Measurements from ENCODE around the gene TSEN34.
"Not testable (repeated sequence)": the region's sequence is repeated elsewhere in the genome, so short reads cannot be mapped to it uniquely, and the experiment has no call there.

TSEN34 gene

DNA sequence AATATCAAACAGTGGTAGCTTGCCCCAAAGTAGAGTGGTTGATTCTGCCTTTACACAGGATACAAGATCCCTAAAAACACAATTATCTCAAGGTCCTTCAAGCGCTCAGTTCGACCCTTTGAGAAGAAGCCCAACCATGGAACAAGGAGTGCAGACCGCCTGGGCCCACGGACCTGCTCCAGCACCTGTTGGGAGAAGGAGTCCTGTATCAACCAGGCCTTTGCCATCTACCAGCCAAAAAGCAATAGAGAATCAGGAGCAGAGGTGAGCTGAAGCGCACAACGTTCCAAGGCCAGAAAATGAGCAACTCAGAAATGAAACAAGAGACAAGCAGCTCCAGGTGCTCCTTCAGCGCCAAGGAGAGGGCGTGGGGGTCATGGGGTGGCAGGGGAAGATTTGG is 38.0 kb downstream of the TSEN34 start:
- Histone ChIP-seq H3K4me2 (ENCODE audit: low read length) (no peak overlapping the region), H3K9ac (ENCODE audit: low read length) (no peak overlapping the region), H3K4me3 (ENCODE audit: low read length) (no peak overlapping the region), H3K79me2 (ENCODE audit: control insufficient read depth, insufficient read depth, low read length) (no peaks in the 10 kb centered on the region), H2BK5ac (ENCODE audit: low read length) (no peak overlapping the region), H2AK5ac (ENCODE audit: low read length) (no peak overlapping the region), H3K23ac (ENCODE audit: low read length) (no peak overlapping the region), H3K4ac (ENCODE audit: low read depth, low read length) (no peak overlapping the region), H3K79me1 (ENCODE audit: low read length) (no peaks in the 10 kb centered on the region), H2BK120ac (ENCODE audit: low read depth, low read length) (no peak overlapping the region), H3K4me1 (ENCODE audit: control insufficient read depth, low read depth, low read length) (no peaks in the 10 kb centered on the region), H3K18ac (ENCODE audit: low read length) (no peak overlapping the region), H2BK15ac (replicated peaks; ENCODE audit: low read depth) (no peak overlapping the region), H3K36me3 (ENCODE audit: control insufficient read depth, insufficient read depth, low read length) (no peaks in the 10 kb centered on the region), H3K27me3 (ENCODE audit: insufficient read depth, low read length, poor library complexity) (no peaks in the 10 kb centered on the region), H3K56ac (ENCODE audit: low read length) (no peak overlapping the region), H4K8ac (ENCODE audit: low read depth, low read length) (no peak overlapping the region), H3K27ac (ENCODE audit: low read depth, low read length) (no peak overlapping the region), H4K5ac (ENCODE audit: low read length) (no peak overlapping the region)
- no CpG with 5 or more reads among the region's 8 CpGs for WGBS (ENCODE audit: extremely low coverage, insufficient coverage, low lambda C conversion rate)
- no peak for DNase-seq

DNA sequence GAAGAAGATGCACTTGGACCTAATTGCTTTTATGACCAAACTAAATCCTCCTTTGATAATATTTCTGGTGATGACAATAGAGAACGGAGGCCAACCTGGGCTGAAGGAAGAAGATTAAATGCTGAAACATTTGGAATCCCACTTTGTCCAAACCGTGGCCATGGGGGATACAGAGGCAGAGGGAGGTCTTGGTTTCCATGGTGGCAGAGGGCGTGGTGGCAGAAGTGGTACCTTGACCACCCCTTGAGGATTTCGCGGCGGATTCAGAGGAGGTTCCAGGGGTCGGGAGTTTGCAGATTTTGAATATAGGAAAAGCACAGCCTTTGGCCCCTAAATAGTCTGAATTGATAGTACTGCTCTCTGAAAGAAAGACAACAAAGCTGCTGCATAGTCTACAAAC is 38.9 kb downstream of the TSEN34 start:
- no peak overlapping the region for H3K23ac ChIP-seq (ENCODE audit: low read length)
- H4K8ac ChIP-seq (ENCODE audit: low read depth, low read length) = no peak overlapping the region
- no peak overlapping the region for H2AK5ac ChIP-seq (ENCODE audit: low read length)
- no peak overlapping the region for H2BK15ac ChIP-seq (replicated peaks; ENCODE audit: low read depth)
- H3K9ac ChIP-seq (ENCODE audit: low read length) = no peak overlapping the region
- H3K4ac ChIP-seq (ENCODE audit: low read depth, low read length) = no peak overlapping the region
- no peaks in the 10 kb centered on the region for H3K27me3 ChIP-seq (ENCODE audit: insufficient read depth, low read length, poor library complexity)
- no peaks in the 10 kb centered on the region for H3K79me2 ChIP-seq (ENCODE audit: control insufficient read depth, insufficient read depth, low read length)
- no peak overlapping the region for H3K18ac ChIP-seq (ENCODE audit: low read length)
- no peak overlapping the region for H3K27ac ChIP-seq (ENCODE audit: low read depth, low read length)
- H3K79me1 ChIP-seq (ENCODE audit: low read length) = no peaks in the 10 kb centered on the region
- H3K36me3 ChIP-seq (ENCODE audit: control insufficient read depth, insufficient read depth, low read length) = no peaks in the 10 kb centered on the region
- DNase-seq = no peak
- H2BK5ac ChIP-seq (ENCODE audit: low read length) = no peak overlapping the region
- H3K56ac ChIP-seq (ENCODE audit: low read length) = no peak overlapping the region
- no peaks in the 10 kb centered on the region for H3K4me1 ChIP-seq (ENCODE audit: control insufficient read depth, low read depth, low read length)
- no CpG with 5 or more reads among the region's 7 CpGs for WGBS (ENCODE audit: extremely low coverage, insufficient coverage, low lambda C conversion rate)
- no peak overlapping the region for H3K4me2 ChIP-seq (ENCODE audit: low read length)
- no peak overlapping the region for H4K5ac ChIP-seq (ENCODE audit: low read length)
- H3K4me3 ChIP-seq (ENCODE audit: low read length) = no peak overlapping the region
- H2BK120ac ChIP-seq (ENCODE audit: low read depth, low read length) = no peak overlapping the region

DNA sequence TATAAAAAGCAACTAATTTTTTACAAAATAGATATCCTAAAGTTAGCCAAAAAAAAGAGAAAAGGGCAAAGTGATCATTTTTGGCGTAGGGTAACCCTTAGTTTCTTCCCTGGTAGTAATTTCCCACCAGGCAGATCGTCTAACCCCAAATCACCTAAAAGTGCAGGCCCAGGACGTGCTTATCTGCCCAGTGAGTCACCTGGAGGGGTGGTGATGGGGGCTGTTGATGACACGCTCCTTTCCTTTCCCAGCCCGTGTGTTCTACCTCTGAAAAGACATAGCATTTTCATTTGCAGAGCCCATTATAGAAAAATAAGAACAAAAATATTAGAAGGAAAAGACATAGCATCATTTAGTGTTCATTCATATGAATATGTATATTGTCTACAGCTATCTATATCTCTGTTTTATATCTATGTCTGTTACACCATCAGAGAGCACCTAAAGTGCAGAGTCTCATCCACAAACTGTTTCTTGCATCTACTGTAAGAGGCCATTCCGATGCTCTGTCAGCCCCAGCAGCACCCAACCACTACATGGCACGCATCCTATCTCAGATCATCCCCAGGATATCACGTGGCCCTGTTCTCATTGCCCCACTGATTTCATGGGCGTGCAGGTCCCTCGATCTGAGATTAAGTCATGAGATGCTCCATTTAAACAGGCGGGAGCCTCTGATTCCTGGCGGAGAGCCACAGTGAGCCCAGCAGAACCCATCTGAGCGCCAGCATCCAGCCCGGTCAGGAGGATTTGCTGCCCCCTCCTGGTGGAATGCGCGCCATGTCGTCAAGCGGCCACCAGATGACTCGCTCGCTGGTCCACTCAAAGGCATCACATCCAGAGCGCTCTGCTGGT is 40.2 kb downstream of the TSEN34 start:
- H2BK120ac ChIP-seq (ENCODE audit: low read depth, low read length) = no peak overlapping the region
- no CpG with 5 or more reads among the region's 21 CpGs for WGBS (ENCODE audit: extremely low coverage, insufficient coverage, low lambda C conversion rate)
- no peak overlapping the region for H2BK5ac ChIP-seq (ENCODE audit: low read length)
- no peak overlapping the region for H3K4ac ChIP-seq (ENCODE audit: low read depth, low read length)
- no peaks in the 10 kb centered on the region for H3K36me3 ChIP-seq (ENCODE audit: control insufficient read depth, insufficient read depth, low read length)
- H3K18ac ChIP-seq (ENCODE audit: low read length) = no peak overlapping the region
- no peak overlapping the region for H4K8ac ChIP-seq (ENCODE audit: low read depth, low read length)
- no peak overlapping the region for H3K23ac ChIP-seq (ENCODE audit: low read length)
- no peak overlapping the region for H3K4me3 ChIP-seq (ENCODE audit: low read length)
- no peaks in the 10 kb centered on the region for H3K79me2 ChIP-seq (ENCODE audit: control insufficient read depth, insufficient read depth, low read length)
- no peak overlapping the region for H4K5ac ChIP-seq (ENCODE audit: low read length)
- no peak overlapping the region for H3K56ac ChIP-seq (ENCODE audit: low read length)
- H3K4me1 ChIP-seq (ENCODE audit: control insufficient read depth, low read depth, low read length) = no peaks in the 10 kb centered on the region
- no peak overlapping the region for H2AK5ac ChIP-seq (ENCODE audit: low read length)
- no peak overlapping the region for H3K4me2 ChIP-seq (ENCODE audit: low read length)
- H3K9ac ChIP-seq (ENCODE audit: low read length) = no peak overlapping the region
- no peak overlapping the region for H3K27ac ChIP-seq (ENCODE audit: low read depth, low read length)
- no peak overlapping the region for H2BK15ac ChIP-seq (replicated peaks; ENCODE audit: low read depth)
- no peaks in the 10 kb centered on the region for H3K79me1 ChIP-seq (ENCODE audit: low read length)
- DNase-seq = peak; percentile 88
- no peaks in the 10 kb centered on the region for H3K27me3 ChIP-seq (ENCODE audit: insufficient read depth, low read length, poor library complexity)

DNA sequence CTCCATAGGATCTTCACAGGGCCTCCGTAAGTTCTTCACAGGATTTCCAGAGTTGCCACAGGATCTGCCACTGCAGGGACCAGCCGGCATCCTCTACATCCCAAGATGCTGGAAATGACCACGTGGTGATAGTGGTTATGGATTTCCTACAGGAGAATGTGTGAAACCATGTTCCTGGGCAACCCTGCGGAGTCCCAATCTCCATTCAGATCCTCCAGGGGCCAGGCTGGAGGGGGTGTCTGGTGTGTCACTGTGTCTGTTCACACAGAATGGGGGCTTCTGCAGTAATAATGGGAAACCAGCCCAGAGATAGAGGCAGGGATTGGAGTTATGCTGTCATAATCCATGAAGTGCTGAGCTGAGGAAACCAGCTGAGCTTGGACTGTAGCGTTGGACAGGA is 42.8 kb downstream of the TSEN34 start:
- H3K23ac ChIP-seq (ENCODE audit: low read length) = no peak overlapping the region
- H3K4me2 ChIP-seq (ENCODE audit: low read length) = no peak overlapping the region
- H3K27ac ChIP-seq (ENCODE audit: low read depth, low read length) = no peak overlapping the region
- no peaks in the 10 kb centered on the region for H3K4me1 ChIP-seq (ENCODE audit: control insufficient read depth, low read depth, low read length)
- H2AK5ac ChIP-seq (ENCODE audit: low read length) = no peak overlapping the region
- DNase-seq = no peak
- H3K79me2 ChIP-seq (ENCODE audit: control insufficient read depth, insufficient read depth, low read length) = no peaks in the 10 kb centered on the region
- H3K4me3 ChIP-seq (ENCODE audit: low read length) = no peak overlapping the region
- H3K9ac ChIP-seq (ENCODE audit: low read length) = no peak overlapping the region
- H3K56ac ChIP-seq (ENCODE audit: low read length) = no peak overlapping the region
- H2BK5ac ChIP-seq (ENCODE audit: low read length) = no peak overlapping the region
- no peak overlapping the region for H4K8ac ChIP-seq (ENCODE audit: low read depth, low read length)
- no CpG with 5 or more reads among the region's 5 CpGs for WGBS (ENCODE audit: extremely low coverage, insufficient coverage, low lambda C conversion rate)
- H3K4ac ChIP-seq (ENCODE audit: low read depth, low read length) = no peak overlapping the region
- H2BK120ac ChIP-seq (ENCODE audit: low read depth, low read length) = no peak overlapping the region
- H3K18ac ChIP-seq (ENCODE audit: low read length) = no peak overlapping the region
- no peaks in the 10 kb centered on the region for H3K36me3 ChIP-seq (ENCODE audit: control insufficient read depth, insufficient read depth, low read length)
- H2BK15ac ChIP-seq (replicated peaks; ENCODE audit: low read depth) = no peak overlapping the region
- H3K79me1 ChIP-seq (ENCODE audit: low read length) = no peaks in the 10 kb centered on the region
- H3K27me3 ChIP-seq (ENCODE audit: insufficient read depth, low read length, poor library complexity) = no peaks in the 10 kb centered on the region
- no peak overlapping the region for H4K5ac ChIP-seq (ENCODE audit: low read length)

DNA sequence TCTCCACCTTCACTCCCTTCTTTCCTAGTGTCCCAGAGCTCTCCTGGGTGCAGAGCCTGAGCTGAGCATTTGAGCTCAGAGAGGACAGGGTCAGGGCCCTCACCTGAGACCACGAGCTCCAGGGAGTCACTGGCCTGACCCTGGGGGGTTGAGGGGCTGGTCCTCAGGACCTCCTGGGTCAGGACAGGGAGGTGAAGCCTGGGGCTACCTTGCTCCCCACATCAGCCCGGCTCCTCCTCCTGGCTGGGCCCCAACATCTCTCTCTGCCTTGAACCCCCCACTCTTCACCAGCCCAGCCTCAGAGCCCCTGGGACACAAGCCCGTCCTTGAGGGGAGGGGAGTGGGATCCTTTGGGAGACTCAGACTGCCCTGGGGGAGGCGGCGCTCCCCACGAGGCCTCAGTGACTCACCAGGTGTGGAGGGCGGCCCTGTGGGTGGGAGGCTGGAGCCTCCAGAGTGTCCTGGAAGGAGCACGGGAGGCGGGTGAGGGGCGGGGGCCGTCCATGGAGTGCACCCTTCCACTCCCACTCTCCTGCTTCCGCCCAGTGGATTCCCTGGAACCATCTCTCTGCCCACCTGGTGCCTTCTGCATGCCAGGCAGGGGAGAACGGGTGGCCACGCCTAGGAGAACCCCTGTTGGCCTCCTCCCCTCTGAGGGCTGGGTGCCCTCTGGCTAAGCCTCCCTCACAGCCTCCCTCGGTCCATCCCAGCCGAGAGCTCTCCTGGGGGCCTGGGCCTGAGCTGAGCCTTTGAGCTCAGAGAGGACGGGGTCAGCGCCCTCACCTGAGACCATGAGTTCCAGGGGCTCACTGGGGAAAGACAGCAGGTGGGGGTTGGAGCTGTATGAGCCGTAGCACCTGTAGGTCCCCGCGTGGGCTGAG is 48.6 kb downstream of the TSEN34 start:
- not testable (repeated sequence) for H2BK5ac ChIP-seq (ENCODE audit: low read length); H3K4me2 ChIP-seq (ENCODE audit: low read length); H2AK5ac ChIP-seq (ENCODE audit: low read length); H2BK120ac ChIP-seq (ENCODE audit: low read depth, low read length); H3K27me3 ChIP-seq (ENCODE audit: insufficient read depth, low read length, poor library complexity); H4K5ac ChIP-seq (ENCODE audit: low read length); H3K79me1 ChIP-seq (ENCODE audit: low read length); H3K23ac ChIP-seq (ENCODE audit: low read length); H3K27ac ChIP-seq (ENCODE audit: low read depth, low read length); H3K4me3 ChIP-seq (ENCODE audit: low read length); H4K8ac ChIP-seq (ENCODE audit: low read depth, low read length); H3K4me1 ChIP-seq (ENCODE audit: control insufficient read depth, low read depth, low read length); H3K79me2 ChIP-seq (ENCODE audit: control insufficient read depth, insufficient read depth, low read length); H3K36me3 ChIP-seq (ENCODE audit: control insufficient read depth, insufficient read depth, low read length); H3K9ac ChIP-seq (ENCODE audit: low read length); H3K18ac ChIP-seq (ENCODE audit: low read length); H3K56ac ChIP-seq (ENCODE audit: low read length); H2BK15ac ChIP-seq (replicated peaks; ENCODE audit: low read depth); DNase-seq; H3K4ac ChIP-seq (ENCODE audit: low read depth, low read length)
- whole genome bisulfite sequencing (ENCODE audit: extremely low coverage, insufficient coverage, low lambda C conversion rate) = no CpG with 5 or more reads among the region's 21 CpGs
